HUDEP-2 (cell line): Measurements from ENCODE around the gene DMRTC2.

ENCODE experiments used
- DNase-seq, 76 experiments: peaks; one replicate each; lab custom pipeline; 2025; ENCODE audit not compliant: unreplicated experiment in 76 of 76; lab: John Stamatoyannopoulos, UW

DMRTC2 gene

GRCh38 chr19:41887711-41888382 is 43.0 kb downstream of the DMRTC2 start:
- DNase-seq = no peak

- no peak for DNase-seq
Measured at GRCh38 chr19:41888926-41889325, 44.1 kb downstream of the DMRTC2 start.

- DNase-seq = no peak
Measured at GRCh38 chr19:41889896-41890295, 45.1 kb downstream of the DMRTC2 start.

GRCh38 chr19:41890936-41891335 is 46.1 kb downstream of the DMRTC2 start:
- DNase-seq = no peak

GRCh38 chr19:41892173-41892902 is 47.5 kb downstream of the DMRTC2 start:
- DNase-seq = no peak

GRCh38 chr19:41893899-41894298 is 49.1 kb downstream of the DMRTC2 start:
- peak in 5 of 76 experiments; percentile 10 to 54 (median 33) for DNase-seq

GRCh38 chr19:41894350-41894749 is 49.5 kb downstream of the DMRTC2 start:
- DNase-seq = no peak

- DNase-seq = no peak
Measured at GRCh38 chr19:41895745-41896580, 51.1 kb downstream of the DMRTC2 start.

- DNase-seq = no peak
Measured at GRCh38 chr19:41896581-41896942, 51.7 kb downstream of the DMRTC2 start.

- DNase-seq = no peak
Measured at GRCh38 chr19:41897181-41897580, 52.3 kb downstream of the DMRTC2 start.

- DNase-seq = no peak
Measured at GRCh38 chr19:41897820-41898219, 53.0 kb downstream of the DMRTC2 start.

- no peak for DNase-seq
Measured at GRCh38 chr19:41898235-41898634, 53.4 kb downstream of the DMRTC2 start.
